ENCODE results near the gene OTUB1. TPM values are rescaled to one million over a fixed set of nuclear protein-coding genes. Genes with fewer than 3 reads are reported as not detected.
"Not testable (repeated sequence)": the region's sequence is repeated elsewhere in the genome, so short reads cannot be mapped to it uniquely, and the experiment has no call there.

The OTUB1 gene
- total RNA-seq, 1 experiment from 2014 or later: 76.6 TPM

DNA sequence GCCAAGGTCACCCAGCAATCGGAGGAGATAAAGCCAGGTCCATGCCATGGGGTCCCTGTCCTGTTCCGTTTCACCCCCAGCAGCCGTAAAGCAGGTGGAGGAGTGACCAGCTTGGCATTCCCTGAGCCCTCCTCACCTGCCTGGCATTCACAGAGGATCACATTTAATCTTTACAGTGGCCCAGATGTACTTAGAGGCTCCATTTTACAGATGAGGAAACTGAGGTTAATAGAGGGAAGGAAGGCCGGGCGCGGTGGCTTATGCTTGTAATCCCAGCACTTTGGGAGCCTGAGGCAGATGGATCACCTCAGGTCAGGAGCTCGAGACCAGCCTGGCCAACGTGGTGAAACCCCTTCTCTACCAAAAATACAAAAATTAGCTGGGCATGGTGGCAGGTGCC, 61.1 kb downstream of the OTUB1 start:
- not testable (repeated sequence) for H3K4me3 ChIP-seq (ENCODE audit: insufficient read depth, low read depth, low read length); H3K36me3 ChIP-seq (replicated peaks; ENCODE audit: control insufficient read depth, insufficient read depth, low read length); DNase-seq; H3K27me3 ChIP-seq (ENCODE audit: control insufficient read depth, insufficient read depth, low read length)

Other genes with a start within 250 kb of the OTUB1 start
- 27.2 and 34.3 TPM in 2 replicates for gene ZFTA, start 217.7 kb upstream of the OTUB1 start, total RNA-seq (2014; rRNA removed; shearing (Covaris generic))
- gene SPINDOC, start 173.0 kb upstream of the OTUB1 start, total RNA-seq (2014; rRNA removed; shearing (Covaris generic)): 106 and 107 TPM in 2 replicates
- gene MARK2, start 147.3 kb upstream of the OTUB1 start, total RNA-seq (2014; rRNA removed; shearing (Covaris generic)): 26.5 and 30.2 TPM in 2 replicates
- 63.5 and 66.8 TPM in 2 replicates for gene RCOR2, start 69.3 kb upstream of the OTUB1 start, total RNA-seq (2014; rRNA removed; shearing (Covaris generic))
- 13.8 and 15.0 TPM in 2 replicates for gene NAA40, start 47.4 kb upstream of the OTUB1 start, total RNA-seq (2014; rRNA removed; shearing (Covaris generic))
- 836 and 1,175 TPM in 2 replicates for gene COX8A, start 11.8 kb upstream of the OTUB1 start, total RNA-seq (2014; rRNA removed; shearing (Covaris generic))
- gene FLRT1, start 49.5 kb downstream of the OTUB1 start, total RNA-seq (2014; rRNA removed; shearing (Covaris generic)): 0.94 and 1.7 TPM in 2 replicates
- gene MACROD1, start 179.7 kb downstream of the OTUB1 start, total RNA-seq (2014; rRNA removed; shearing (Covaris generic)): 30.9 and 52.9 TPM in 2 replicates
- gene STIP1, start 199.7 kb downstream of the OTUB1 start, total RNA-seq (2014; rRNA removed; shearing (Covaris generic)): 263 and 278 TPM in 2 replicates
- 0.15 and 0.80 TPM in 2 replicates for gene FERMT3, start 220.3 kb downstream of the OTUB1 start, total RNA-seq (2014; rRNA removed; shearing (Covaris generic))
- gene TRPT1, start 239.7 kb downstream of the OTUB1 start, total RNA-seq (2014; rRNA removed; shearing (Covaris generic)): 75.6 and 76.0 TPM in 2 replicates
- 73.3 and 75.9 TPM in 2 replicates for gene NUDT22, start 239.8 kb downstream of the OTUB1 start, total RNA-seq (2014; rRNA removed; shearing (Covaris generic))
- gene DNAJC4, start 244.1 kb downstream of the OTUB1 start, total RNA-seq (2014; rRNA removed; shearing (Covaris generic)): 12.0 and 18.0 TPM in 2 replicates
- gene VEGFB, start 248.1 kb downstream of the OTUB1 start, total RNA-seq (2014; rRNA removed; shearing (Covaris generic)): 17.6 and 22.4 TPM in 2 replicates

Measured in H7 (cell line).